Ovary (tissue), 9 donors: Measurements from ENCODE around the gene MOSPD2. TPM values are rescaled to one million over a fixed set of nuclear protein-coding genes. Genes with fewer than 3 reads are reported as not detected.

Source experiments
- DNase-seq, 5 donors: peaks; one replicate each; pipeline ENCODE4 v3.0.0-alpha.2; 2019 to 2020
- H3K27ac ChIP-seq, 2 donors: fragments of 200-600 bp; one replicate each; pipeline versions ENCODE4 v1.5.1 to v1.8.0; 2019 to 2022
- H3K27me3 ChIP-seq: fragments of 200-600 bp; one replicate; pipeline ENCODE4 v1.8.0; 2022
- H3K36me3 ChIP-seq: fragments of 200-600 bp; sonication (generic); one replicate; pipeline ENCODE4 v1.5.1; 2019
- H3K4me1 ChIP-seq: one replicate; pipeline ENCODE4 v1.8.1; 2013; ENCODE audit warnings: mild to moderate bottlenecking, moderate library complexity; ENCODE audit not compliant: insufficient read depth
- H3K4me3 ChIP-seq: fragments of 200-600 bp; sonication (generic); one replicate; pipeline ENCODE4 v1.5.1; 2017
- H3K9me3 ChIP-seq, 2 donors: fragments of 200-600 bp in 1 of 2; sonication (generic) in 1 of 2; one replicate each; pipeline versions ENCODE4 v1.5.1 to v1.8.1; 2013 to 2019; ENCODE audit warnings: mild to moderate bottlenecking in 1 of 2, moderate library complexity in 1 of 2
- EP300 ChIP-seq: sonication (generic); formaldehyde crosslinking; IDR thresholded peaks from one replicate; pipeline ENCODE4 v1.6.1; 2017; ENCODE audit warnings: antibody characterized with exemption
- POLR2A ChIP-seq: fragments of 450-650 bp; IDR thresholded peaks from one replicate; pipeline ENCODE4 v1.6.1; 2017; ENCODE audit warnings: antibody characterized with exemption, mild to moderate bottlenecking, moderate library complexity
- WGBS, 3 donors: extraction: QIAGEN DNeasy Blood & Tissue Kit in 1 of 3; methylation state at CpG; one replicate each; pipeline versions ENCODE4 v1.1.5 to v1.1.7; 2013 to 2017; 5-methylcytosine and 5-hydroxymethylcytosine counted together
- intact Hi-C, 4 donors: fragments of 100-400 bp; cut with DNase I; formaldehyde crosslinking; loops; one replicate each; pipeline versions ENCODE4 v1.11.0 to v1.15.1; 2022 to 2023
- polyA plus RNA-seq, 2 donors: library from polyadenylated mRNA; stranded (reverse); fragments of 200-250 nt in 1 of 2; fragments of 350-450 nt in 1 of 2; fragmentation: Illumina TruSeq in 1 of 2; extraction: RNeasy Lipid Tissue Mini Kit (QIAGEN cat#74804) in 1 of 2; gene quantifications; one replicate each; pipeline ENCODE4 v1.2.3, GENCODE V29; 2013 to 2014
- total RNA-seq, 7 donors: library from RNA; depleted of rRNA in 2 of 7; stranded (reverse); fragments of >200 nt in 2 of 7; fragmentation: NEBNext Ultra II Directional in 3 of 7; extraction: Animal tissue kit (Norgen Biotek cat#: 25700) in 3 of 7; gene quantifications; one replicate each; pipeline versions ENCODE4 v1.1.0 to v1.2.4, GENCODE V29; 2016 to 2023
- TF ChIP-seq, protein P1 (sequence below), 3 donors: fragments of 450-650 bp in 2 of 3; fragments of 200-600 bp in 1 of 3; IDR thresholded peaks; one replicate each; pipeline versions ENCODE4 v1.5.1 to v1.8.0; 2016 to 2022; ENCODE audit warnings: antibody characterized with exemption in 3 of 3, mild to moderate bottlenecking in 1 of 3
- donor health status: DM: no; HTN: no; CAD: no; lungs with moderate emphysema.
- donor health status: DM: no; HTN: no; CAD: no.
- donor health status: Bipolar disorder and iron deficiency.
- donor health status: DM: yes; HTN: yes; CAD: no.
- donor health status: DM: no; HTN: no; CAD: no.
- donor health status: DM: yes; HTN: yes; CAD: no.

MOSPD2 gene
- total and polyA plus RNA-seq, 9 donors: 6.0 to 18.7 (median 11.2) TPM

DNA sequence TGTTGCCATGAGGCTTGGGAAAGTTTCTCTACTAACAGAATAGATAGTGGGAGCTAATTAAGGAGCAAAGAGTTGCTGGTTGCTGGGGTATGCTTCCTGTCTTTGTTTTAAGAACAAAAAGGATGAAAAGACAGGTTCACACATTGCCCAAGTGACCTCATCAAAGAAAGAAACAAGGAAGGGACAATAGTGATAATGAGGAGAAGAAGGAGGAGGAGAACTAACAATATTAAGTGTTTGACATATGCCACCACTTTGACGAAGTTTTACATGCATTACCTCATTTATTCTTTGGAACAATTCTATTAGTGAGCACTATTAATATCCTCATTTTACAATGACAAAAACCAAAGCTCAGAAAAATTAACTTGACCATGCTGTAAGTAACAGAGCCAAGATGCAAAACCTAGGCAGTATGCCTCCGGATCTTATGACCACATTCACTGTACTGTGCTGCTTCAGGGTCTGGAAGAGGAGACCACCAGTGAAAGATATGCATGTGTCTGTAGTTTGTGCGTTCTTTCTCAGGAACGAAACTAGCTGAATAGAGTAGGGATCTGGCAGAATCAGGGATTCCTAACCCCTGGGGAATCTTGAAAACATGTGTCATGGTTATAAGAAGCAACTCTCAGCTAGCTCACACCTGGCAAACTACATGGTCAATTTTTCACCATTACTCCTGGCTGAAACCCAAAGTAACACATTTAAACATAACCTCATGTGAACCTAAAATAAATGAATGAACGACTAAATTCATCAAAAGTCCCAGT, 83.8 kb downstream of the MOSPD2 start:
- 56 to 67% (median 67%) methylated on average over 5 of the region's 5 CpGs for WGBS, 3 donors
- H3K27ac ChIP-seq: no peak overlapping the region
- intact Hi-C loops: no loop called here

DNA sequence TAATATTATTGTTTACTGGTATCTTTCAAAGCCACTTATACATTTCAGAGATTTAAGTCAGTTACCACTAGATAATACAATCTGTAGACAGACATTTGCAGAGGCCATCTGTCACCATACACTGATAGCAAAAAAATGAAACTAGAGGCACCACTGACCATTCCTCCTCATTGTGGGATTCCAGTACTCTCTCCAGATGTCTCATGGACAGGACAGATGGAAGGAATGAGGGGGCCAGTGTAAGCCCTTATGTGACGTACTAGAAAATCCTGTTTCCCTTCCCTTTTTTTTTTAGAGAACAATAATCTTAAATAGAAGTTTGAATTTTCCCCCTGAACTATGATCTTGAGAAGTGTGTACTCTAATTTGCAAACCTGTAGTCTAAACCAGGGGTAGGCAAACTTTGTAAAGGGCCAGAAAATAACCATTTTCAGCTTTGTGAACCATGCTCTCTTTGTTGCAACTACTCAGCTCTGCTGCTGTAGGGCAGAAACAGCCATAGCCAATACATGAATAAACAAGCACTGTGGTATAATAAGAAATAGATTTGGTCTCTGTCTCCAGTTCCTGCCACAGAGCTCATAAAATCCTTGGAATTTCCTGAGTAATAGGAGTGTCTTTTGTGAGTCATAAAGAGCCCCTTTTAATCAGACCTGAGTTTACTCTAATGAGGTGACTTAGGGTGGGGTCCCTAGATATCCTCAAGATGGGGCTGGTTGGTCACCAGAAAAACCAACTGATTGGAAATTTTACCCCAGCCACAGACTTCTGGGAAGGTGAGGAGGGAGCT, 90.4 kb downstream of the MOSPD2 start:
- Histone ChIP-seq H3K27ac (no peak overlapping the region), H3K36me3 (no peaks in the 10 kb centered on the region), H3K4me3 (no peak overlapping the region), H3K27me3 (no peaks in the 10 kb centered on the region), H3K4me1 (no peaks in the 10 kb centered on the region), H3K9me3 (no peaks in the 10 kb centered on the region)
- DNase-seq: no peak
- 67 to 76% (median 70%) methylated on average over 1 of the region's 1 CpG for WGBS, 3 donors
- TF ChIP-seq EP300: no peak
- TF ChIP-seq POLR2A: no peak
- TF ChIP-seq, protein P1, sequence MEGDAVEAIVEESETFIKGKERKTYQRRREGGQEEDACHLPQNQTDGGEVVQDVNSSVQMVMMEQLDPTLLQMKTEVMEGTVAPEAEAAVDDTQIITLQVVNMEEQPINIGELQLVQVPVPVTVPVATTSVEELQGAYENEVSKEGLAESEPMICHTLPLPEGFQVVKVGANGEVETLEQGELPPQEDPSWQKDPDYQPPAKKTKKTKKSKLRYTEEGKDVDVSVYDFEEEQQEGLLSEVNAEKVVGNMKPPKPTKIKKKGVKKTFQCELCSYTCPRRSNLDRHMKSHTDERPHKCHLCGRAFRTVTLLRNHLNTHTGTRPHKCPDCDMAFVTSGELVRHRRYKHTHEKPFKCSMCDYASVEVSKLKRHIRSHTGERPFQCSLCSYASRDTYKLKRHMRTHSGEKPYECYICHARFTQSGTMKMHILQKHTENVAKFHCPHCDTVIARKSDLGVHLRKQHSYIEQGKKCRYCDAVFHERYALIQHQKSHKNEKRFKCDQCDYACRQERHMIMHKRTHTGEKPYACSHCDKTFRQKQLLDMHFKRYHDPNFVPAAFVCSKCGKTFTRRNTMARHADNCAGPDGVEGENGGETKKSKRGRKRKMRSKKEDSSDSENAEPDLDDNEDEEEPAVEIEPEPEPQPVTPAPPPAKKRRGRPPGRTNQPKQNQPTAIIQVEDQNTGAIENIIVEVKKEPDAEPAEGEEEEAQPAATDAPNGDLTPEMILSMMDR (IDR thresholded peaks at IDR 0.05): no peak
- intact Hi-C loops: no loop called here

More for the DNA sequence above, 83.8 kb downstream of the MOSPD2 start:
- H3K4me3 ChIP-seq: no peak overlapping the region
- no peaks in the 10 kb centered on the region for H3K36me3 ChIP-seq
- no peak for DNase-seq
- no peaks in the 10 kb centered on the region for H3K9me3 ChIP-seq
- H3K27me3 ChIP-seq: no peaks in the 10 kb centered on the region
- no peak for TF ChIP-seq EP300
- no peak for TF ChIP-seq POLR2A
- TF ChIP-seq, protein P1 (IDR thresholded peaks at IDR 0.05): no peak
- no peaks in the 10 kb centered on the region for H3K4me1 ChIP-seq

DNA sequence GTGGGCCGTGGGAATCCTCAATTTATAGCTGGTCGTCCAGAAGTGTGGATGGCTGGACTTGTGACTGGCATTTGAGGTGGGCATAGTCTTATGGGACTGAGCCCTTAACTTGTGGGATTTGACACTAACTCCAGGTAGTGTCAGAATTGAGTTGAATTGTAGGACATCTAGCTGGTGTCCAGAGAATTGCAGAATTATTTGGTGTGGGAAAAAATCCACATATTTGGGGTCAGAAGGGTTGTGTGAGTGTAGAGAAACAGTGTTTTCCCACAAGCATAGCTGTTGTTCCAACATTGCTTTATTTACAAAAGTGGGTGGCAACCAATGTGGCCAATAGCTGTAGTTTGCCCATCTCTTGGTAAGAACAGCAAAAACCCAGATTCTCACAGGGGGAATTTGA, 91.3 kb downstream of the MOSPD2 start:
- no peaks in the 10 kb centered on the region for H3K9me3 ChIP-seq
- WGBS, 3 donors: 49 to 67% (median 51%) methylated on average over 2 of the region's 2 CpGs
- TF ChIP-seq POLR2A (no peak), EP300 (no peak)
- TF ChIP-seq, protein P1 (IDR thresholded peaks at IDR 0.05): no peak
- no peak overlapping the region for H3K27ac ChIP-seq
- H3K4me1 ChIP-seq: no peaks in the 10 kb centered on the region
- intact Hi-C loops: no loop called here
- no peaks in the 10 kb centered on the region for H3K36me3 ChIP-seq
- no peaks in the 10 kb centered on the region for H3K27me3 ChIP-seq
- no peak overlapping the region for H3K4me3 ChIP-seq
- no peak for DNase-seq

Other genes with a start within 250 kb of the MOSPD2 start
- gene FANCB, start 352 bp upstream of the MOSPD2 start, total RNA-seq: 1 to 10 TPM in 6 of 7 donors, under 1 TPM in 1; 0.92 to 3.1 (median 2.8) TPM
- under 1 TPM; 0.23 to 0.43 TPM for gene FANCB, start 352 bp upstream of the MOSPD2 start, polyA plus RNA-seq